HG03342 (cell line): ENCODE results near the gene NADK2.

Experiments used
- ATAC-seq: cut with Tn5 transposase; IDR thresholded peaks from one replicate; pipeline ENCODE4 v1.9.1; 2021; ENCODE audit warnings: mild to moderate bottlenecking, moderate library complexity; ENCODE audit not compliant: unreplicated experiment

The NADK2 gene

DNA sequence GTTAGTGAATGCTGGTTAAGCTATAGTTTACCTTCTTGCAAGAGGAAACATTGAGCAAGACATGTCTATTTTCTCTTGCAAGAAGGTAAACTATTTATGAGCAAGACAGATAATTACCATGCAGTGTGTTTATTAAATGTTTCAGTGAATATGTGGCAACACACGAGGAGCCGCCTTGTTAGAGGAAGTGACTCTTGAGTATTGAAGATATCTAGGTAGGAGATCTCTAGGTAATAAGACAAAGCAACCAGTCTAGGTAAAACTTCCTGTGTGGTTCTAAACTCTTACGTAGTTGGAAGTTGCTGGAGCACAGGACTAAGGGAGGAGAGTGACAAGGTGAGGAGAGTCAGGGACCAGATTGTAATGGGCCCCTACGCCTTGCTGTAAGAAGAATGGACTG lies 73.0 kb downstream of the NADK2 start:
- ATAC-seq, result no peak

GRCh38 chr5:36164461-36164860 lies 77.3 kb downstream of the NADK2 start:
- no peak for ATAC-seq

DNA sequence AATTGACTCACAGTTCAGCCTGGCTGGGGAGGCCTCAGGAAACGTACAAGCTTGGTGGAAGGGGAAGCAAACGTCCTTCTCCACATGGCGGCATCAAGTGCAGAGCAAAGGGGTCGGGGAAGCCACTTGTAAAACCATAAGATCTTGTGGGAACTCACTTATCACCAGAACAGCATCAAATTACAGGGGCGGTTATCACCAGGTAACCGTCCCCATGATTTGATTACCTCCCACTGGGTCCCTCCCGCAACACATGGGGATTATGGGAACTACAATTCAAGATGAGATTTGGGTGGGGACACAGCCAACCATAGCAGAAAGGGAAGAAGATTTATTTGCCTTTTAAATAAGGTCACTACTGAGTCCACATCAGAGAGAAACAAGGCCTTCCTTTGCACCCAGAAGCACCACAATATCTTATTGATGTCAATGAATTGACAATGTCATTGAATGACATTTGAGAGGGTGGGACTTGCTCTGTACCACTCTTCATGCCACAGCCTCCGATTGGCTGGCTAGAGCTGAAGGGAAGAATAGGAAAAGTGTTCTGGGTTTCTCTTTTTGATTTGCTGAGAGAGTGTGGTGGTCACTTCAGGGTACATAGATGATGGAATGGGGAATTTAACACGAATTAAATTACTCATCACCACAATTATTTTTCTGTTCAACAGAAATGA lies 78.8 kb downstream of the NADK2 start:
- no peak for ATAC-seq

- ATAC-seq, result no peak
Observed at GRCh38 chr5:36161361-36161760, 80.4 kb downstream of the NADK2 start.

DNA sequence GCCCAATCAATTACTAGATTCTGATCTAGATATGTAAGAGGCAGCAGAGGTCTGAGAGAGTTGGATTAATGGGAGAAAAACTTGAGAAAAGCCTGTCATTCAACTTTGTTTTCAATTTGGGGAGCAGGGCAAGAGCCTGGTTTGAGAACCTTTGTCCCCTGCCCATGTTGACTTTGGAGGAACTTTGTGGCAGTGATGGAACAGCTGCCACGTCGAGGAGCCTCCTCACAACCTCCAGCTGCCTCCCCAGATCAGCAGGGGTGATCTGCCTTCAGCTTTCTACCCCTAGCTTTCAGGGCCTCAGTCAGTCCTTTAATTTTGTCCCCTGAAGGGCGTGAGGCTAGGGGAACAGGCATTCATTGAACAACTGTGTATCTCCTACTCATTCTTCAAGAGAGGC lies 81.1 kb downstream of the NADK2 start:
- no peak for ATAC-seq

DNA sequence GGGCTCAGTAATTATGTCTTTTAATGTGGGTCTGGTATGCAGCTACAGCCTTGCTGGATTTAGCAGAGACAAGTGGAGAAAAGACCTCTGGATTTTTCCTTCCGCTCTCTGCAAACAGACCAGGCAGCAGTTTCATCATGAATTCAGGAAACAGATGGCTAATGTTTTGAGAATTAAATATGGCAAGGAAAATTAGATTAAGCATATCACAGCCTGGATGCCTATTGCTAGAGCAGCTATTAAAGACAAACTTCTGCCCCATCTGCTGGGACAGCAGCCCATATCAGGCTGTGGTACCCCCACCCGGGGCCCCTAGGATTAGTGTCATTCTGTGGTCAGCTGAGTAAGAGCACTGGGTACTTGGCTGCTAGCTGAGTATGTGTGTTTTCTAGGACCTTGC lies 83.6 kb downstream of the NADK2 start:
- ATAC-seq, result no peak

GRCh38 chr5:36156619-36157018 lies 85.1 kb downstream of the NADK2 start:
- no peak for ATAC-seq

- no peak for ATAC-seq
Observed at GRCh38 chr5:36156121-36156601, 85.6 kb downstream of the NADK2 start.

GRCh38 chr5:36155291-36155690 lies 86.4 kb downstream of the NADK2 start:
- ATAC-seq, result no peak

- no peak for ATAC-seq
Observed at GRCh38 chr5:36153726-36154125, 88.0 kb downstream of the NADK2 start.

DNA sequence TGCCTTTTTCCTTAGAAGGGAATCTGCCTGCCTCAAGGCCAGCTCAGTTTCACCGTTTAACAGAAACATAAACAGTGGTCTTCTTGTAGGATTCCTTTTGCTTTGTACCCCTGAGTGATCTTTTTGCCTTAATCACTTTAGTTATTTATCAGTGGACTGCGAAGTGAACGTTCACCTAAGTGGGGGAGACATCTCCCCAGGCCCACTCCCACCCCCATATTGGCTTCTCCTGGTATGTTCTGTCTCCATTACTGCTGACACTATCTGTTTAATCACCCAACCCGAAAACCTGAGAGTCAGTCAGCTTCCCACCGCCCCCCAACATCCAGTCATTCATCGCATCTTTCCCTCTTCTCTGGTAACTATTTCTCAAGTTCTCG lies 88.4 kb downstream of the NADK2 start:
- no peak for ATAC-seq

GRCh38 chr5:36152324-36153297 lies 89.1 kb downstream of the NADK2 start:
- ATAC-seq, result no peak

- peak; percentile 99 for ATAC-seq
Observed at GRCh38 chr5:36151434-36152323, 90.0 kb downstream of the NADK2 start, which contains the start of the genes LMBRD2 and SKP2. LMBRD2 (minus strand) TSS chr5:36151887; CDS start chr5:36143349, 8,538 bp downstream. SKP2 (plus strand) TSS chr5:36152111; CDS start chr5:36152263, 152 bp downstream.

DNA sequence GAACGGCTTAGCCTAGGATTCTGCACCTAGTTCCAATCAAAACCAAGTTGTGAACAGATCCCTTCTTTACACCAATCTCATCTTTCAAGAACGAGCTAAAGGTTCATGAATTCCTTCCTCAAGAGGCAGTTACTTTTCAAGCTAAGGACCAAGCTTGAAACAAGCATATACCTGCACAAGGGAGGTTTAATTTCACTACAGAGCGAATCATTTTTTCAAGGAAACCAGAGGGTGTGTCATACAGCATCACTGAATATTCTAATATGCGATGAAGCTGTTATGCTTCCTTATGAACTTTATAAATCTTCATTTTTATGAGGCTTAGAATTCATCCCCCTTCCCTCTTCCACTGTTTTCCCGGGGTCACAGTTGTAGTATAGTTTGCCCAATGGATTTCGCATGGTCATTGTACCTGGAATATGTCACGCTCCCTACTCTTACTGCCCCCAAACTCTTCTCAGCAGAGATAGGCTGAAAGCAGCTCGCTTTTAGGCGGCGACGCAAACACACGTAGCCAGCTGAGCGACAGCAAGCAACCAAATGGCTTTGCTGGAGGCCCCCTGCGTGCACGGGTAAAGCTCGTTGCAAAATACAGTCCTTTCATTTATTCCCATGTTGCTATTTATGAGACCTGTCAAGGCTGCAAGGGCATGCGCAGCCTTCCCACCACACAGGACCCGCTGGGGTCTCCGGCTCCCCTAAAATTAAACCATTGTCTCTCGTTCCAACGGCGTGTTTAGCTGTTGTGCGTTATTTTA lies 90.9 kb downstream of the NADK2 start:
- peak; percentile 35 for ATAC-seq

GRCh38 chr5:36147681-36148080 lies 94.0 kb downstream of the NADK2 start:
- ATAC-seq, result no peak

DNA sequence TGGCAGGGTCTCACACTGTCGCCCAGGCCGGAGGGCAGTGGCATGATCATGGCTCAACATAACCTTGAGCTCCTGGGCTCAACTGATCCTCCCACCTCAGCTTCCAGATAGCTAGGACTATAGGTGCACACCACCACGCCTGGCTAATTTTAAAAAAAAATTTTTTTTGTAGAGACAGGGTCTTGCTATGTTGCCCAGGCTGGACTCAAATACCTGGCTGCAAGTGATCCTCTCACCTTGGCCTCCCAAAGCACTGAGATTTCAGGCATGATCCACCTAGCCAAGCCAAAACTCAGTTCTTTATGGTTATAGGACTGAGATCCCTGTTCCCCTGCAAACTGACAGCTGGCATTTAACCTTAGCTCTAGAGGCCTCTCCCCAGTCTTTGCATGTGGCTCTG lies 95.3 kb downstream of the NADK2 start:
- ATAC-seq, result no peak

DNA sequence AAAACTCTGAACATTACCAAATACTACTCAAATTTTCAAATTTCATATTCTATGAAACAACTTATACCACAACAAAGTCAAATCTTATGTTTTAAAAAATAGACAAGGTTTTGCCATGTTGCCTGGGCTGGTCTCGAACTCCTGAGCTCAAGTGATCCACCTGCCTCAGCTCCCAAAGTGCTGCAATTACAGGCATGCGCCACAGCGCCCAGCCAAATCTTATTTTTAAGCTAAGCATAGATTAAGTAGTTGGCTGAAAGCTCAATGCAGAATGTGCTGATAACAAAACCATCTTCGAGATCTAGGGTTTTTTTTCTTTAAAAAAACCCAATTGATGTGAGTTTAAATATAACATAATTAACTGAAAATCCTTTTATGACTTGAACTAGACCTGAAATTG lies 96.4 kb downstream of the NADK2 start:
- no peak for ATAC-seq
